Left kidney (tissue), 2 donors: ENCODE results near the gene HDAC4. TPM values are rescaled to one million over a fixed set of nuclear protein-coding genes. Genes with fewer than 3 reads are reported as not detected.

Experiments used
- DNase-seq: peaks from one replicate; pipeline ENCODE4 v3.0.0-alpha.2; 2013
- polyA plus RNA-seq: library from polyadenylated mRNA; unstranded; fragments of 120-200 nt; gene quantifications from one replicate; pipeline ENCODE4 v1.2.1, GENCODE V29; 2013; ENCODE audit not compliant: insufficient read length

HDAC4 gene
- polyA plus RNA-seq, 1 donor: 13.3 TPM

- DNase-seq: no peak
Observed at GRCh38 chr2:239267288-239267951, 133.4 kb downstream of the HDAC4 start.

GRCh38 chr2:239266779-239267287, 134.0 kb downstream of the HDAC4 start:
- no peak for DNase-seq

DNA sequence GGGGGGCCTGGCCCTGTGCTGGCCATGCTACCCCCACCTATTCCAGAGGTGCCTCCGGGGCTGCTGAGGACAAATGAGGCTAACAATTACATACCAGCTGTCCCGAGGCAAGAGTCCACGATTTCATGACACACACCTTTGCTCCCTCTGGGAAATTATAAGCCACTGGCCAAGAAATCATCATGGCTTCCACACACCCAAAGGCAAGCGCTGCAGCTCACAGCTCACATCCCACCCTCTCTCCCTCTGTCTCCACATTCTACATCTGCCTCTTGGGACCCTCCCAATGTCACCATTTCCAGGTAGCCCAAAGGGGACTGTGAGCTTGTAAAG, 134.4 kb downstream of the HDAC4 start:
- DNase-seq: no peak

- DNase-seq: no peak
Observed at GRCh38 chr2:239265681-239266433, 135.0 kb downstream of the HDAC4 start.

- DNase-seq: no peak
Observed at GRCh38 chr2:239264838-239265651, 135.8 kb downstream of the HDAC4 start.

DNA sequence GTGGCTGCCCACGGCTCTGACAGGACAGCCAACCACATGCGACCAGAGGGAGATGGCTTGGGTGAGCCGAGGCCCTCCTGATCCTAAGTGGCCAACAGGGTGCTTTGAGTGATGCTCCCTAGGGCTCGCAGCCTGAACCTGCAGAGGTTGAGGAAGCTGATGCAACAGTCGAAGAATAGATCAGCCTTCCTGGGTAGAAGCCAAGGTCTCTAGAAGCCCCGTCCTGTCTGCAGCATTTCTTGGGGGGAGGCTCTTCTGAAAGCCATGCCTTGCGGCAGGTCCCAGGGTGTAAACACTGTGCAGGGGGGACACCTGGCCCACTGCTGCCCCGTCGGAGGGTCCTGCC, 136.4 kb downstream of the HDAC4 start:
- no peak for DNase-seq

DNA sequence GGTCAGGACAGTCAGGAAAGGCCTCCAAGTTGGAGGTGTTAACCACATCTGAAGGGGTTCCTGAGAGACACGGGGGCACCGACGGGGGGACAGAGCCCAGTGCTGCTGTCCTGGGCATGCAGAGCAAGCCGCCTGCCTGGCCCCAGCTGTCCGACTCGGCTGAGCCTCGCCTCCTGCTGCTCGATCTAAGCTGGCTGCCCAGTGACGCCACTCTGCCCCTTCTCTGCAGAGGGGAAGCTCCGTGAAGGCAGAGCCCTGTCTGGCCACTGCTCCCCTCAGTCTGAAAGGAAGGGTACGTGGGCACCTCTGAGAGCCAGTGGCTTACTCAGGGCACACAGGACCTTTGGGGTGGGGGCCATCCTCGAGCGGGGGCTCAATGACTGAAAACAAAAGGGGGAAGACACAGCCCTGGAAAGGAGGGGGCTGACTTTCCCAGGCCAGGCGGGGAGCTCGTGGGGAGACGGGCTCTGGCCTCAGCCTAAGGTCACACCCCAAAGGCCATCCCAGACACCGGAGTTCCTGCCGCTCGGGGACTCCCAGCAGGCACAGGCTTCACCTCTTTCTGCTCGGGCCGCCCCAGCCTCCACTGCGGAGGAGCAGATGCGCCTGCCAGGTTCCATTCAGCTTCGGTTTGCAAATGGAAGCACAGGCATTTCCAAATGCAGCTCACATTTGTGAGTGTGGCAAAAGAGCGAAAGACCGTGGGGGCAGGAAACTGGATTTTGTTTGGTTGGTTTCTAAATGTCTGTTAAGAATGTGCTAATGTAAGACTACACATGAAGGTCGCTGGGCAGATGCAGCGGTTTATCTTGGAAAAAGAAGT, 136.9 kb downstream of the HDAC4 start:
- DNase-seq: no peak

DNA sequence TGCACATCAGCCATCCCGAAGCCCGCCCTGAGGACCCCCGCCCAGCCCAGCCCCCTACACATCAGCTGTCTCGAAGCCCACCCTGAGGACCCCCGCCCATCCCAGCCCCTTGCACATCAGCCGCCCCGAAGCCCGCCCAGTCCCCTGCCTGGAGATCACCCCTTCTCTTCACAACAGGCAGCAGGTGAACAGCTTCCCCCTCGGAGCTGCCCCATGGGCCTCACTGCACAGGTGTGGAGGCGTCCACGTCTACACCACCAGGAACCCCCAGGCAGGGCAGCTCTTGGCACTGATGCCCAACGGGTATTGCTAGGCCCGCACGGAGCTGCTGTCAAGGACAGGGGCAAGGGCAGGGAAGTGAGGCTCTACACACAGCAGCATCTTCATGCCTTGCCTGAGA, 137.6 kb downstream of the HDAC4 start:
- no peak for DNase-seq

DNA sequence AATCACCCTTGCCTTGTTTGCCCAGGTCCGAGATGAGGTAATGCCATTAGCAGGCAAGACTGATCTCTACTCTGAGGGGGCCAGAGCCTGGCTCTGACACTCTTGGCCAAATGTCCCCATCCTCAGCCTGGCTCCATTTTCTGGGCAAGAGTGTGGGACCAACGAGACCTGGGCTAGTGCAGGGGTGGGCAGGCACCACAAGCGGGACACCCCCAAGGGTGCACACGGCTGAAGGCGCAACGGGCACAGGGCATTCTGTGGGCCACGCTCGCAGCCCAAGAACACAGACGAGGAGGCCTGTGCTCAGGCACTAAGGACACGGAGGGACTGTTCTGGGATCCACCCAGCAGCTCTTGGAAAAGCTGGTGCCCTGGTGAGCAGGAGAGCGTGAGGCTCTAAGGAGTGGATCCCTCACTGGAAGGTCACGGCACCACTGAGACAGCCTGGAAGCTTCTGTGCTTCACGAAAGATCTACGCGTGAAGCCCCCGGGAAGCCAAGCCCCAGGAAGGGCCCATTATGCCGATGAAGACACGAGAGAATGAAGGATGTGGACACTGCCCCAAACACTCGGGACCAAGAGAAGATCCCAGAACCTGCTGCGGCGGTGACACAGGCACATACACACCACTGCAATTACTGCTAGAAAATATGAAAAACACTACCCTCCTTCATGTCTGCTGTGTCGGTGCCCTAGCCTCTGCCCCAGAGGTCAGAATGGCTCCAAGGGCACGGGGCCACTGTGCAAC, 138.2 kb downstream of the HDAC4 start:
- DNase-seq: no peak

DNA sequence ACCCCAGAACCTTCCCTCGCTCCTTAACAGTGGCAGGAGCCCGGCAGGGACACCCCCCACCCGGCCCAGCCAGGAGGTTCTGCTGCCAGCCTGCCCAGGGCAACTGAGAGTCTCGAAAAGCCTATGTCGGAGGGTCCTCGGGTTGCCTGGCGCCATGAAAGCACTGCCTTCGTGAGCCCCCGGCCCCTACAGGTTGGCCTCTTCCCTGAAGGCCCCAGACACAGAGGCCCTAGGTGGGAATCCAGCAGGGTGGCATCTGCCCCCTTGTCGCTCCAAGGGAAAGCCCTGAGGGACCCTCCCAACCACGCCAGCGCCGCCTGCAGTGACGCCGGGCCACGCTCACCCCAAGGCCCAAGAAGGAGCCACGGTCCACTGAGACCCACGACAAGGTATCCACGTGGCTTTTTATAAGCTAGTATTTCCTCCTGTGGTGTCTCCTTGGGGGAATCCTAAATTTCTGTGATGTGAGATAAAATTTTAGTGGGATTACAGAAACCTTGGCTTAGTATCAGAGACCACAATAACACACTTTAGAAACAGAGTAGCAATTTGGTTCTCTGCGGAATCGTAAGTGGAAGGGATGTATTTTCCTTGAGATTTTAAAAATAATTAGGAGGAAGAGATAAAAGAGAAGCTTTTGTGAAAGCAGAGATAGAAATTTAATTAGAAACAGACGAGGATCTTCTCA, 138.9 kb downstream of the HDAC4 start:
- DNase-seq: no peak

DNA sequence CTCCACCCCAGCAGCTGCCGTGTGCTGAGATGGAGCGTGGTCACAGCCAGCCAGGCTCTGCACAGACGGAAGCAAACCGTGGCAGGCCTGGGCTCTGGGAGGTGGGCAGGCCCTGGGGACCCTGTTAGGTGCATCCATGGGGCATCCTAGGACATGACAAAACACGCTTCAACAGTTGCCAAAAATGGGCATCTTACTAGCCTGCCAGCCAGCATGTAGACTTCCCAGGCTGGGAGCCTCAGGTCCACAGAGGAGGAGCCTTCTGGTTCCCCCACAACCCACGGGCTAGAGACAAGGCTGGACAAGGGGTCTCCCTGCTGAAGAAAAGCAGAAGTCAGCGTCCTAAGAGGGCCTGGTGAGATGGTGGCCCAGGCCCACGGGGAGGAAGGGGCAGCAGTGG, 139.5 kb downstream of the HDAC4 start:
- DNase-seq: no peak

- no peak for DNase-seq
Observed at GRCh38 chr2:239260546-239261327, 140.1 kb downstream of the HDAC4 start.

DNA sequence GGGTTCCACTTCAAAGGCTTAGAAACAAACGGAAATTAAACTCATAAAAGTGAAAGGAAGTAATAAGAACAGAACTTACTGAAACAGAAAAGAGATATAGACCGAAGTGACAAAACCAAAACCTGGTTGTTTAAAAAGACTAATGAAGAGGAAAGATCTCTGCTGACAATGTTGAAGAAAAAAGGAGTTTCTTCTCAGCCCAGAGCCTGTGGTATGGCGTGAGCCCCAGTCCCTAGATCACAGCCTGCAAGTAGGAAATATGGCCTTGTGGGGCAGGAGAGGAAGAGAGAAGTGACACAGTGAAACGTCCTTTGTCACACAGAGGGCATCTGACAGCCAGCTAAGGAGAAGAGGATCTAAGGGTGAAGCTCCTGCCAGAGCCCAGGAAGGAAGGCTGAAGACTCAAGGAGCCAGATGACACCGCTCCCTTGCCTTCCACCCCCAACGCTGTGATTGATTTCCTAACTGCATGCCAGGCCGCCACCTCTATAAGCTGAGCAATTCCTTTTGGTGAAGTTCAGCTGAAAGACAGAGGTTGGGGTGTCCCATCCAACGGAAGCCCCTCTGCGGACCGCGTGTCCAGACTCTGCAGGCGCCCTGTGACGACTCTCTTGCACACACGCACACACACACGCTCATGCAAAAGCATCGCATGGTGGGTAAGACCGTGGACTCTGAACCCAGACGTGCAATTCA, 141.1 kb downstream of the HDAC4 start:
- DNase-seq: no peak

DNA sequence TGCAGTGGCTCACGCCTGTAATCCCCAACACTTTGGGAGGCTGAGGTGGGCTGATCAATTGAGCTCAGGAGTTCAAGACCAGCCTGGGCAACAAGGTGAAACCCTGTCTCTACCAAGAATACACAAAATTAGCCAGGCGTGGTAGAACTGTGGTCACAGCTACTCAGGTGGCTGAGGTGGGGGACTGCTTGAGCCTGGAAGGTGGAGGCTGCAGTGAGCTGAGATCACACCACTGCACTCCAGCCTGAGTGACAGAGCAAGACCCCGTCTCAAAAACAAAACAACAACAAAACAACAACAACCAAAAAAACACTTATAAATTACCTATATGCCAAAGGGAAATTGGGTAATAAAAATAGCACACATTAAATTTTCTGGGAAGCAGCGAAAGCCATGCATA, 141.6 kb downstream of the HDAC4 start:
- no peak for DNase-seq

- no peak for DNase-seq
Observed at GRCh38 chr2:239258248-239258647, 142.6 kb downstream of the HDAC4 start.

- no peak for DNase-seq
Observed at GRCh38 chr2:239257511-239257937, 143.3 kb downstream of the HDAC4 start.

GRCh38 chr2:239256350-239256743, 144.5 kb downstream of the HDAC4 start:
- DNase-seq: no peak

- DNase-seq: no peak
Observed at GRCh38 chr2:239255628-239256349, 145.0 kb downstream of the HDAC4 start.

- no peak for DNase-seq
Observed at GRCh38 chr2:239255218-239255617, 145.6 kb downstream of the HDAC4 start.
